Measurements from ENCODE around the gene TMEFF2.

DNA sequence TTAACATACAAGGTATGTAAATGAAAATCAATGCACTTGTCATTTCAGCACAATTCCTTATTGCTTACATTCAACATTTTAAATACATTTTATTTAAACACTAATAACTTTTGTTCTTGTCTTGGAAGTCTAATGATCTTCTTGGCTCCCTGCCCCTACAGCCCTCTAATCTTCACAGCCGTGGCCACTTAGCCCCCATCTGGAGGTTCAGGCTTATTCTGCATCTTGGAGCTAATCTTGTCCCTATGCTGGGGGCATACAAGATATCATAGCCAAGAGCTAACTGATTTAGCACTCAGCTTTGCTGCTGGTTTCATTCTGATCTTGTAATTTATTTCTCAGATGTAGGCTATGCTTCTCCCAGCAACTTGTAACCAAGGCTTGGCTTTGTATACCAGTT lies 140.8 kb downstream of the TMEFF2 start:
- TF ChIP-seq, protein P1, sequence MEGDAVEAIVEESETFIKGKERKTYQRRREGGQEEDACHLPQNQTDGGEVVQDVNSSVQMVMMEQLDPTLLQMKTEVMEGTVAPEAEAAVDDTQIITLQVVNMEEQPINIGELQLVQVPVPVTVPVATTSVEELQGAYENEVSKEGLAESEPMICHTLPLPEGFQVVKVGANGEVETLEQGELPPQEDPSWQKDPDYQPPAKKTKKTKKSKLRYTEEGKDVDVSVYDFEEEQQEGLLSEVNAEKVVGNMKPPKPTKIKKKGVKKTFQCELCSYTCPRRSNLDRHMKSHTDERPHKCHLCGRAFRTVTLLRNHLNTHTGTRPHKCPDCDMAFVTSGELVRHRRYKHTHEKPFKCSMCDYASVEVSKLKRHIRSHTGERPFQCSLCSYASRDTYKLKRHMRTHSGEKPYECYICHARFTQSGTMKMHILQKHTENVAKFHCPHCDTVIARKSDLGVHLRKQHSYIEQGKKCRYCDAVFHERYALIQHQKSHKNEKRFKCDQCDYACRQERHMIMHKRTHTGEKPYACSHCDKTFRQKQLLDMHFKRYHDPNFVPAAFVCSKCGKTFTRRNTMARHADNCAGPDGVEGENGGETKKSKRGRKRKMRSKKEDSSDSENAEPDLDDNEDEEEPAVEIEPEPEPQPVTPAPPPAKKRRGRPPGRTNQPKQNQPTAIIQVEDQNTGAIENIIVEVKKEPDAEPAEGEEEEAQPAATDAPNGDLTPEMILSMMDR (IDR thresholded peaks at IDR 0.05), result no peak
- TF ChIP-seq POLR2A (IDR thresholded peaks at IDR 0.05) (no peak), EP300 (IDR thresholded peaks at IDR 0.05; ENCODE audit: low read depth) (no peak)
